ENCODE measurements around the gene NECTIN1. TPM values are rescaled to one million over a fixed set of nuclear protein-coding genes. Genes with fewer than 3 reads are reported as not detected.

Gene NECTIN1
- total and polyA plus RNA-seq, 2 of the 13 experiments (the other 11 are each of a cell fraction or from before 2014, with no cell fraction given), result 3.9 to 7.3 TPM

GRCh38 chr11:119626197-119626841, 102.7 kb downstream of the NECTIN1 start (continued):
- TF ChIP-seq, protein P1, sequence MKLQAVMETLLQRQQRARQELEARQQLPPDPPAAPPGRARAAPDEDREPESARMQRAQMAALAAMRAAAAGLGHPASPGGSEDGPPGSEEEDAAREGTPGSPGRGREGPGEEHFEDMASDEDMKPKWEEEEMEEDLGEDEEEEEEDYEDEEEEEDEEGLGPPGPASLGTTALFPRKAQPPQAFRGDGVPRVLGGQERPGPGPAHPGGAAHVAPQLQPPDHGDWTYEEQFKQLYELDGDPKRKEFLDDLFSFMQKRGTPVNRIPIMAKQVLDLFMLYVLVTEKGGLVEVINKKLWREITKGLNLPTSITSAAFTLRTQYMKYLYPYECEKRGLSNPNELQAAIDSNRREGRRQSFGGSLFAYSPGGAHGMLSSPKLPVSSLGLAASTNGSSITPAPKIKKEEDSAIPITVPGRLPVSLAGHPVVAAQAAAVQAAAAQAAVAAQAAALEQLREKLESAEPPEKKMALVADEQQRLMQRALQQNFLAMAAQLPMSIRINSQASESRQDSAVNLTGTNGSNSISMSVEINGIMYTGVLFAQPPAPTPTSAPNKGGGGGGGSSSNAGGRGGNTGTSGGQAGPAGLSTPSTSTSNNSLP (IDR thresholded peaks at IDR 0.05; ENCODE audit: low read depth, low read length), result no peak
- TF ChIP-seq DNMT1 (CRISPR knock-in tag; IDR thresholded peaks at IDR 0.05) (no peak), ZNF780A (CRISPR knock-in tag; IDR thresholded peaks at IDR 0.05) (no peak), TCF7 (IDR thresholded peaks at IDR 0.05; ENCODE audit: low read depth) (peak; percentile 91), ZMYM3 (CRISPR knock-in tag; IDR thresholded peaks at IDR 0.05) (peak; percentile 41; the same call in 1 of the 2 replicates), TOPORS (CRISPR knock-in tag; IDR thresholded peaks at IDR 0.05) (no peak)
- TF ChIP-seq, protein P2, sequence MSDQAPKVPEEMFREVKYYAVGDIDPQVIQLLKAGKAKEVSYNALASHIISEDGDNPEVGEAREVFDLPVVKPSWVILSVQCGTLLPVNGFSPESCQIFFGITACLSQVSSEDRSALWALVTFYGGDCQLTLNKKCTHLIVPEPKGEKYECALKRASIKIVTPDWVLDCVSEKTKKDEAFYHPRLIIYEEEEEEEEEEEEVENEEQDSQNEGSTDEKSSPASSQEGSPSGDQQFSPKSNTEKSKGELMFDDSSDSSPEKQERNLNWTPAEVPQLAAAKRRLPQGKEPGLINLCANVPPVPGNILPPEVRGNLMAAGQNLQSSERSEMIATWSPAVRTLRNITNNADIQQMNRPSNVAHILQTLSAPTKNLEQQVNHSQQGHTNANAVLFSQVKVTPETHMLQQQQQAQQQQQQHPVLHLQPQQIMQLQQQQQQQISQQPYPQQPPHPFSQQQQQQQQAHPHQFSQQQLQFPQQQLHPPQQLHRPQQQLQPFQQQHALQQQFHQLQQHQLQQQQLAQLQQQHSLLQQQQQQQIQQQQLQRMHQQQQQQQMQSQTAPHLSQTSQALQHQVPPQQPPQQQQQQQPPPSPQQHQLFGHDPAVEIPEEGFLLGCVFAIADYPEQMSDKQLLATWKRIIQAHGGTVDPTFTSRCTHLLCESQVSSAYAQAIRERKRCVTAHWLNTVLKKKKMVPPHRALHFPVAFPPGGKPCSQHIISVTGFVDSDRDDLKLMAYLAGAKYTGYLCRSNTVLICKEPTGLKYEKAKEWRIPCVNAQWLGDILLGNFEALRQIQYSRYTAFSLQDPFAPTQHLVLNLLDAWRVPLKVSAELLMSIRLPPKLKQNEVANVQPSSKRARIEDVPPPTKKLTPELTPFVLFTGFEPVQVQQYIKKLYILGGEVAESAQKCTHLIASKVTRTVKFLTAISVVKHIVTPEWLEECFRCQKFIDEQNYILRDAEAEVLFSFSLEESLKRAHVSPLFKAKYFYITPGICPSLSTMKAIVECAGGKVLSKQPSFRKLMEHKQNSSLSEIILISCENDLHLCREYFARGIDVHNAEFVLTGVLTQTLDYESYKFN (CRISPR knock-in tag; conservative IDR thresholded peaks at IDR 0.05), result 0 out of 2 replicates have a peak, but pooled peaks have one; percentile 29

Data from HepG2 (cell line).